ENCODE data around the gene RFX2.
"Not testable (repeated sequence)": the region's sequence is repeated elsewhere in the genome, so short reads cannot be mapped to it uniquely, and the experiment has no call there.

RFX2 gene

DNA sequence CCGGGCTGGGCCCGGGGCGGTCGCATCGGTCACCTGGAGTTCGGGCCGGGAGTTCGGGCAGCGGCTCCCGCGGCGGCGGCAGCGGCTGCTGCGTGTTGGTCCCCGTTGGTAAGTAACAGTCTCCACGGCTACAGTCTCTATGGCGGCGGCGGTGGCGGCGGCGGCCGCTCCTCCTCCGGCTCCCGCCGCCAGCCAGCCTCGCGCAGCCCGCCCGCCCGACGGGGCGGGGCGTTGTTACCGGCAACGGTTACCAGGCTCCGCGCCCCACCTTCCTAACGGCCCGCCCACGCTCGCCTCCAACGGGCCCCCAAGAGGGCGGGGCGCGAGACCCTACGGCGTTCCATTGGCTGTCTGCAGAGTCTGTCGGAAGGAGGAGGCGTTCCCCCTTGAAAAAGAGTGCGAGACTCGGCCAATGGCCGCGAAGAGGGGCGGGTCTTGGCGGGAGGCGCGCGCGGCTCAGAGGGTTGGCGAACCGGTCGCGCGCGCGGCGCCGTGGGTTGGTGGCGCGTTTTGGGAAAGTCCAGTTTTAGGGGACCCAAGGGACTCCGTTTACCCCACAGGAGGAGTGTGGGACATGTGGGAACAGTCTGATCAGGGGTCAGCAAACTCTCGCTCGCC, at the start of gene RFX2:
Gene RFX2 (minus strand): TSS at position 141 of the 618 bp plus-strand sequence. CDS start 63,004 bp downstream, outside the sequence.
- peak; percentile 99 for DNase-seq

DNA sequence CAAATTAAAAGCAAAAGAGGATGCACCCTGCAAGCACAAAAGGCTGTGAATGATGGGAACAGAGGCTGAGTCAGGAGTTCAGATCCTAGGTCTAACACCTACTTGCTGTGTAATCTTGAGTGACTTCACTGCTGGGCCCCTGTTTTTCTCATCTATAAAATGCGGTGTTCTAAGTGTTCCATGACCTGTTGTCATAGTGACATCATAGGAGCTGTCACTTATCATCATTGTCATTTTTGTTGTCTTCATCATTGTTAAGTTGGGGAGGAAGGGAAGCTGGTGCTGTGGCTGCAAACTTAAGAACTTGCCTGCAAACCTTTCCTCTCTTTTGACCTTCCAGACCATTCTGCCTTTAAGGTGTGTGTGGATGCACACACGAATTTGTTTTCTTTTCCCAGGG, 45.7 kb upstream of the RFX2 start:
- no peak for DNase-seq

DNA sequence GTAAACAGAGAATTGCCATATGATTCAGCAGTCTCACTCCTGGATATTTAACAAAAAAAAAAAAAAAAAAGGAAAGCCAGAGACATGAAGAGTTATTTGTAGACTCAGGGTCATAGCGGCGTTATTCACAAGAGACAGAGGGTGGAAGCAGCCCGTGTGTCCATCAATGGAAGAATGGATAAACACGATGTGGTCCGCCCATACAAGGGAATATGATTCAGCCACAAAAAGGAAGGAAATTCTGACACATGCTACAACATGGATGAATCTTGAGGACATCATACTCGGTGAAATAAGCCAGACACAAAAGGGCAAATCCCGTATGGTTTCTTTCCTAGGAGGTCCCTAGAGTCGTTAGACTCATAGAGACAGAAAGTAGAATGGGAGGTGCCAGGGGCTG, 40.0 kb upstream of the RFX2 start:
- DNase-seq = no peak

DNA sequence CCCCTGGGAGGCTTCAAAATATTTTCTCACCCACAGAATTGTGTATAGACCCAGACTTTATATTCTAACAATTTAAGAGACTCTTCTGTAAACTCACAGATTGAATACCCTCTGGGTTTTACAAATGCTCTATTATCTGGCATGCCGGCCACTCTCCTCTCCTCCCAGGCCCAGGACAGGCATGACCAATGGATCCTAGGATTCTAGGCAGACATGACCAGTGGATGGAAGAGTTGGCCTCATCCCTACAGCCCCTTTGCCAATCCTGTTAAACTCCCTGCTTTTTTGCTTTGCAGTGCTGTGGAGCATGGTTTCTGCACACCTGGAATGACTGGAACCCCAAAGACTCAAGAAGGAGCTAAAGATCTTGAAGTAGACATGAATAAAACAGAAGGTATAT, 30.9 kb upstream of the RFX2 start:
- DNase-seq = no peak

- DNase-seq = no peak
Measured at GRCh38 chr19:6138511-6138910, 28.2 kb upstream of the RFX2 start.

DNA sequence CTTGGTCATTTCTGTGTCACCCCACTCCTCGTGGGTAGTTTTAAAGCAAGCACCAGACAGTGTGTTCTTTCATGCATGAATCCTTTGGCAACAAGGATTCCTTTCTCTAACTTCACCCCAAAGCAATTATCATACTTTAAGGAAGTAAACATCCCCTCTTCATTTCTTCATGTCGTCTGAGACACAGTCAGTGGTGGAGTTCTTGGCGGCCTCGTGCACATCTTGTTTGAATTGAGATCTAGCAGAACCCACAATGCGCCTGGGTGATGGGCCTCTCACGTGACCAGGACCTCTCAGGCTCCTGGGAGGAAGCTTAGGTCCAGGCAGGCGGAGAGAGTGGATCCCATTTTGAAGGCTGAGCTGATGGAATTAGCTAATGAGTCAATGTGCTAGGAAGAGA, 27.8 kb upstream of the RFX2 start:
- no peak for DNase-seq

DNA sequence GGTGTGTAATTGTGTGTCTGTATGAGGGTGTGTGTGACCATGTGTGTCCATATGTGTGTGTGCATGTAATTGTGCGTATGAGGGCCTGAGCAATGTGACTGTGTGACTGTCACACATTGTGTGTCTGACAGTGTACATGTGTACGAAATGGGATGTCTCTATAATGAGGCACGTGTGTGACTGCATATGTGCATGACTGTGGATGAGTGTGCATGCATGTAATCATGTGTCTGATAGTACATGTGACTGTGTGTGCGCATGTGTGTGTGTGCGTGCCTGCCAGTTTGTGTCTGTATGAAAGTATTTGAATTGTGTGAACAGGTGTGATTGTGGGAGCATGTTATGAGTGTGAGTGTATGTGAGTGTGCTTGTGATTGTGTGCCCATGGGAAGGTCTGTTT, 22.9 kb upstream of the RFX2 start:
- DNase-seq = no peak

DNA sequence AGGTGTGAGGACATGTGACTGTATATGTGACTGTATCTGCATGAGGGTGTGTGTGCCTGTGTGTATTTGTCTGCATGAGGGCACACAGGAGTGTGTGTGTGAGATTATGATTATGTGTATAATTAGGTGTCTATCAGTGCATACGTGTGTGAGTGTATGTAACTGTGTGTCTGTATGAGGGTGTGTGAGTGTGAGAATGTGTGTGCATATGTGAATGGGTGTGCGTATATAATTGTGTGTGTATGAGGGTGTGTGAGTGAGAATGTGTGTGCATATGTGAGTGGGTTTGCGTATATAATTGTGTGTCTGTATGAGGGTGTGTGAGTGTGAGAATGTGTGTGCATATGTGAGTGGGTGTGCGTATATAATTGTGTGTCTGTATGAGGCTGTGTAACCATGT, 22.2 kb upstream of the RFX2 start:
- no peak for DNase-seq

GRCh38 chr19:6127716-6128335, 17.5 kb upstream of the RFX2 start:
- DNase-seq = no peak

GRCh38 chr19:6126335-6126974, 16.2 kb upstream of the RFX2 start:
- DNase-seq = peak; percentile 8

DNA sequence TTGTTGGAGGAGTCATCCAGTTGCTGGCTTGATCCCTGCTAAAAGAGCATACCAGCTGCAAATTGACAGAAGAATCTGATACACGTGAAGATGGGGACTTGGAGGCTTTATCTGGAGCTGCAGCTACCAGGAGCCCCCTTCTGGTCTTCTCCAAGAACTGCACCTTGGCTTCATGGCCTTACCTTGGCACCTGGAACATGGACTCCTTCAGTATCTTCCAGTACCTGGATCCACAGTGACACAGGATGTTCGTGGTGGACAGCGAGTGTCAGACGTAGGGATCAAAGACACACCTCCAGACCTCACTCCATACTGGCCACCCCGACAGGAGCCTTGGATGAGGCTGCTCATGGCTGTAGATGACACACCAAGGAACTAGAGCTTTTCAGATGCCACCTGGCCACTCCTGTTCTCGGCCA, 15.3 kb upstream of the RFX2 start:
- DNase-seq = peak; percentile 64

DNA sequence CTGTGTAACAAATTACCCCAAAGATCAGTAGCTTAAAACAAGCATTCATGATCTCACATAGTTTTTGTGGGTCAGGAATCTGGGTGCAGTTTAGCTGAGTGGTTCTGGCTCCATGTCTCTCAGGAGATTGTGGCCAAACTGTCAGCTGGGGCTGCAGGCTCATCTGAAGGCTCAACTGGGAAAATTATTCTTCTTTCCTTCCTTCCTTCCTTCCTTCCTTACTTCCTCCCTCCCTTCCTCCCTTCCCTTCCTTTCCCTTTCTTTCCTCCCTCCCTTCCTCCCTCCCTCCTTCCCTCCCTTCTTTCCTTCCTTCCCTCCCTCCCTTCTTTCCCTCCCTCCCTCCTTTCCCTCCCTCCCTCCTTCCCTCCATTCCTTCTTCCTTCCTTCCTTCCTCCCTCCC, 8.7 kb upstream of the RFX2 start:
- DNase-seq = no peak

GRCh38 chr19:6118043-6118442, 7.7 kb upstream of the RFX2 start:
- DNase-seq = no peak

DNA sequence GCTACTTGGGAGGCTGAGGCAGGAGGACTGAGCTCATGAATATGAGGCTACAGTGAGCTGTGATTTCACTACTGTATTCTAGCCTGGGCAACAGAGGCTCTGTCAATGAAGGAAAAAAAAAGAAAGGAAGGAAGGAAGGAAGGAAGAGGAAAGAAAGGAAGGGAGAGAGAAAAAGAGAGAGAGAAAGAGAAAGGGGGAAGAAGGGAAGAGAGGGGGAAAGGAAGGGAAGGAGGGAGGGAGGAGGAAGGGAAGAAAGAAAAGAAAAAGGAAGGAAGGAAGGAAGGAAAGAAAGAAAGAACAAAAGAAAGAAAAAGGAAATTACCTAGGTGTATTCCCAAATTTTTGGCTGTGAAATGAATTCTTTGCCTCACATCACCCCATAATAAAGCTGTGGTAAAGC, 7.2 kb upstream of the RFX2 start:
- no peak for DNase-seq

GRCh38 chr19:6116749-6117430, 6.6 kb upstream of the RFX2 start:
- no peak for DNase-seq

GRCh38 chr19:6115992-6116391, 5.7 kb upstream of the RFX2 start:
- DNase-seq = no peak

- no peak for DNase-seq
Measured at GRCh38 chr19:6113616-6114188, 3.4 kb upstream of the RFX2 start.

DNA sequence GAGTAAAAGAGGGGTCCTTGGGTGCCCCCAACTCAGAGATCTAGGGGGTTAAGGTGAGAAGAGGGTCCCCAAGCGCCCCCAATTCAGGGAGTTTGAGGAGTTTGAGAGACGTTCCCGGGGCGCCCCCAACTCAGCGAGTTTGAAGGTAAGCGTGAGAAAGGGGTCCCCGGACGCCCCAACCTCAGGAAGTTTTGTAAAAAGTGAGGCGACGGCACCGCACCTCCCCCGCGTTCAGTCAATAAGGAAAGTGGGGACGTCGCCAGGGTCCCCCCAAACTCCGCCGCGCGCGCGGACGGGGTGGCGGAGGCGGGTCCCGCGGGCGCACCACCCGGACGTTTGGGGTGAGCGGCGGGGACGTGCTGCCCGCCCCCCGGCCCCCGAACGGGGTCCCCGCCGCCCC, 353 bp downstream of the RFX2 start:
- no peak for DNase-seq

- peak; percentile 65 for DNase-seq
Measured at GRCh38 chr19:6108721-6109633, 1.3 kb downstream of the RFX2 start.

DNA sequence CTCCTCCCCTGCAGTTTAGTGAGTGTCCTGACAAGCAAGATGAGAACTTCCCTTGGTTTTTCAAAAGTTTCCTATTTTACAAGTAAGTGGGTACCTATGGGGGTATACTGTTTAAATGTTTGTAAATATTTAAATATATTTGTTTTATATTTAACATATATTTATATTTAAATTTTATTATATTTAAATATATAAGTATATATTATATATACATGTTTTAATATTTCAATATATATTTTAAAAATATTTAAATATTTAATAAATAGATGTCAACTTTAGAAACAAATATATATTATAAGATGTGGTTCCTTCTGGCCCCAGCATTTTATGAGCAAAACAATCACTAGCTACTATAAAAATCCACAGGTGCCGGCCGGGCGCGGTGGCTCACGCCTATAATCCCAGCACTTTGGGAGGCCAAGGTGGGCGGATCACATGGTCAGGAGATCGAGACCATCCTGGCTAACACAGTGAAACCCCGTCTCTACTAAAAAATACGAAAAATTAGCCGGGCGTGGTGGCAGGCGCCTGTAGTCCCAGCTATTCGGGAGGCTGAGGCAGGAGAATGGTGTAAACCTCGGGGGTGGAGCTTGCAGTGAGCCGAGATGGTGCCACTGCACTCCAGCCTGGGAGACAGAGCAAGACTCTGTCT, 3.5 kb downstream of the RFX2 start:
- DNase-seq = not testable (repeated sequence)

GRCh38 chr19:6105444-6105843, 4.9 kb downstream of the RFX2 start:
- DNase-seq = no peak

DNA sequence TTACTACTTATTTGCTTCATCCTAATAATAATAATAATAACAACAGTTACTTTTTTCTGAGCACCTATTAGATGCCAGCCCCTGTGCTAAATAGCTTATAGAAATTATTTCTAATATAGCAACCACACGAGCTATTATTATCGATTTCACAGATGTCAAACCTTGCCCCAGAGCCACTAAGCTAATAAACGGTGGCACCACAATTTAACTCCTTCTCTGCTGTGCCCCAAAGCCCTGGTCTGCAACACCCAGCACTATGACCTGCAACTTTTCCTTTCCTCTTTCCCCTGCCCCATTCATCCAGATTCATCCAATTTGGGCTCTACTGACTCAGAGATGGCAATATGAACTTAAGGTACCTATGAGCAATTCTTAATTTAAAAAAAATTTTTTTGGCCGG, 6.4 kb downstream of the RFX2 start:
- DNase-seq = no peak
